AG04449 (cell line): Measurements from ENCODE around the gene CNTN5.

ENCODE experiments used
- CTCF ChIA-PET: fragments of 350-600 bp; formaldehyde crosslinking; extraction: SDS; loops from one replicate; lab custom pipeline; 2021; ENCODE audit warnings: antibody characterized with exemption; lab: Yijun Ruan, JAX
- POLR2A ChIA-PET: fragments of 400-600, 350-600 bp; formaldehyde crosslinking; extraction: SDS; loops from one replicate; lab custom pipeline; 2020; ENCODE audit warnings: antibody characterized with exemption, inconsistent platforms; lab: Yijun Ruan, JAX
- DNase-seq: peaks from one replicate; pipeline ENCODE4 v3.0.0-alpha.2; 2010; ENCODE audit warnings: low read depth, low spot score
- H3K4me3 ChIP-seq: 2 replicates; pipeline ENCODE4 v1.5.1; 2011; ENCODE audit warnings: low read depth, mild to moderate bottlenecking, control low read depth, low read length
- CTCF ChIP-seq: IDR thresholded peaks from one replicate; pipeline ENCODE4 v1.5.1; 2011; ENCODE audit warnings: mild to moderate bottlenecking, moderate library complexity, low read length, control low read depth, inconsistent platforms; ENCODE audit not compliant: insufficient read depth; ENCODE audit errors: missing control alignments

CNTN5 gene

GRCh38 chr11:99443276-99443675 lies 422.5 kb downstream of the CNTN5 start:
- ChIA-PET POLR2A (no interaction called here), CTCF (no interaction called here)
- no peak for TF ChIP-seq CTCF

GRCh38 chr11:99446400-99446799 lies 425.7 kb downstream of the CNTN5 start:
- no peak for TF ChIP-seq CTCF
- POLR2A ChIA-PET, result no interaction called here
- no peak overlapping the region for H3K4me3 ChIP-seq
- DNase-seq, result no peak
- CTCF ChIA-PET, result no interaction called here

More at GRCh38 chr11:99443276-99443675, 422.5 kb downstream of the CNTN5 start:
- no peak for DNase-seq
- no peak overlapping the region for H3K4me3 ChIP-seq

- CTCF ChIA-PET, result no interaction called here
- POLR2A ChIA-PET, result no interaction called here
- no peak for DNase-seq
- no peak for TF ChIP-seq CTCF
- H3K4me3 ChIP-seq, result no peak overlapping the region
These were observed 428.6 kb downstream of the CNTN5 start for GRCh38 chr11:99449345-99449744.

- TF ChIP-seq CTCF, result no peak
- ChIA-PET POLR2A (no interaction called here), CTCF (no interaction called here)
- no peak for DNase-seq
- no peak overlapping the region for H3K4me3 ChIP-seq
These were observed 431.3 kb downstream of the CNTN5 start for GRCh38 chr11:99452075-99452474.

- no peak for DNase-seq
- ChIA-PET POLR2A (no interaction called here), CTCF (no interaction called here)
- H3K4me3 ChIP-seq, result no peak overlapping the region
- TF ChIP-seq CTCF, result no peak
These were observed 441.2 kb downstream of the CNTN5 start for GRCh38 chr11:99461913-99462312.

GRCh38 chr11:99464985-99465384 lies 444.2 kb downstream of the CNTN5 start:
- CTCF ChIA-PET, result no interaction called here
- TF ChIP-seq CTCF, result no peak
- POLR2A ChIA-PET, result no interaction called here

GRCh38 chr11:99489581-99489980 lies 468.8 kb downstream of the CNTN5 start:
- H3K4me3 ChIP-seq, result no peak overlapping the region
- ChIA-PET CTCF (no interaction called here), POLR2A (no interaction called here)
- no peak for TF ChIP-seq CTCF
- no peak for DNase-seq

More at GRCh38 chr11:99464985-99465384, 444.2 kb downstream of the CNTN5 start:
- no peak for DNase-seq
- H3K4me3 ChIP-seq, result no peak overlapping the region
